Tibial artery (tissue), 4 donors: ENCODE measurements around the gene COBLL1.

Experiments
- DNase-seq, 2 donors: peaks; one replicate each; pipeline ENCODE4 v3.0.0-alpha.2; 2019
- H3K27ac ChIP-seq, 2 donors: fragments of 200-600 bp; sonication (generic) in 1 of 2; 1 replicate in 1 of 2; 2 replicates in 1 of 2; pipeline ENCODE4 v1.5.1; 2018 to 2019; ENCODE audit warnings: mild to moderate bottlenecking in 1 of 2
- H3K27me3 ChIP-seq, 2 donors: fragments of 200-600 bp; sonication (generic) in 1 of 2; one replicate each; pipeline versions ENCODE4 v1.5.1 to v1.6.0; 2016 to 2019
- H3K36me3 ChIP-seq, 3 donors: fragments of 200-600 bp; sonication (generic) in 2 of 3; one replicate each; pipeline ENCODE4 v1.5.1; 2016 to 2019; ENCODE audit warnings: mild to moderate bottlenecking in 2 of 3
- H3K4me1 ChIP-seq, 4 donors: fragments of 200-600 bp; sonication (generic) in 2 of 4; 1 replicate in 3 of 4; 2 replicates in 1 of 4; pipeline ENCODE4 v1.5.1; 2016 to 2019
- H3K4me3 ChIP-seq, 2 donors: fragments of 200-600 bp; sonication (generic) in 1 of 2; 1 replicate in 1 of 2; 2 replicates in 1 of 2; pipeline ENCODE4 v1.5.1; 2018 to 2019; ENCODE audit warnings: mild to moderate bottlenecking in 2 of 2
- H3K9me3 ChIP-seq, 3 donors: fragments of 200-600 bp; sonication (generic) in 1 of 3; one replicate each; pipeline ENCODE4 v1.5.1; 2016 to 2019
- CTCF ChIP-seq, 2 experiments: fragments of 200-600 bp in 1 of 2; fragments of 450-650 bp in 1 of 2; IDR thresholded peaks; one replicate each; pipeline ENCODE4 v1.5.1; 2017 to 2019; ENCODE audit warnings: antibody characterized with exemption in 2 of 2, mild to moderate bottlenecking in 1 of 2, moderate library complexity in 1 of 2
- intact Hi-C: fragments of 100-400 bp; cut with DNase I; formaldehyde crosslinking; loops from one replicate; pipeline ENCODE4 v1.15.0; 2023; ENCODE audit warnings: low total_unique reads

The COBLL1 gene

DNA sequence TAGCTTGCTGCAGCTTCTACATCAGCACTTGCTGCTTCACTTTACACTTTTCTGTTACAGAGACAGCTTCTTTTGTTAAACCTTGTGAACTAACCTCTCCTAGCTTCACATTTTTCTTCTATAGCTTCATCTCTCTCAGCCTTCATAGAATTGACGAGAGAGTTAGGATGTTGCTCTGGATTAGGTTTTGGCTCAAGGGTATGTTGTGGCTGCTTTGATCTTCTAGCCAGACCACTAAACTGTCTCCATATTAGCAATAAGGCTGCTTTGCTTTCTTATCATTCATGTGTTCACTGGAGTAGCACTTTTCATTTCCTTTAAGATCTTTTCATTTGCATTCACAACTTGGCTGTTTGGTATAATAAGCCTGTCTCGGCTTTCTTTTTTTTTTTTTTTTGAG lies 174.1 kb downstream of the COBLL1 start:
- H3K27ac ChIP-seq: no peak overlapping the region
- H3K9me3 ChIP-seq: no peaks in the 10 kb centered on the region
- H3K4me3 ChIP-seq: no peak overlapping the region
- H3K4me1 ChIP-seq: peaks cover 0 to 14% (median 2%) of the 10 kb centered on the region in 4 donors
- H3K36me3 ChIP-seq: no peaks in the 10 kb centered on the region
- intact Hi-C loops: no loop called here
- TF ChIP-seq CTCF (IDR thresholded peaks at IDR 0.05): no peak
- no peaks in the 10 kb centered on the region for H3K27me3 ChIP-seq
- no peak for DNase-seq

DNA sequence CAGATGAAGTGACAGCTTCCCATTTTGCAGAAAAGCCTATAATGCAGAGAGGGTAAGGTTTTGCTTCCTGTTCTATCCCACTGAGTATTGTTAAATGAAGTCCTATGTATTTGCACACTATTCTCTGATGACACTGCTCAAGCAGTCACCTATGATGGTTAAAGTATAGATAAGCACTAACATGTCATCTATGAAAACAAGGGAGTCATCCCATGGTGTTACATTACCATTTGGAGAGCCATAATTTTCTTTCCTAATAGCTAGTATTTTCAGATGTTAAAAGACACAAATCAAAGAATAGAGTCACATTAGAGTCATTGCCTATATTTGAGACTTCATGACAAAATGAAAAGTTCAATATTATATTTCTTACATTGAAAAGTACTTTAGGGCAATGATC lies 177.6 kb downstream of the COBLL1 start:
- DNase-seq: no peak
- Histone ChIP-seq H3K36me3 (peaks cover 0 to 3% (median 0%) of the 10 kb centered on the region in 3 donors), H3K4me3 (no peak overlapping the region), H3K27me3 (no peaks in the 10 kb centered on the region), H3K4me1 (peaks cover 0 to 5% (median 0%) of the 10 kb centered on the region in 4 donors), H3K9me3 (no peaks in the 10 kb centered on the region), H3K27ac (no peak overlapping the region)
- no peak for TF ChIP-seq CTCF (IDR thresholded peaks at IDR 0.05)
- intact Hi-C loops: no loop called here

- Histone ChIP-seq H3K27me3 (no peaks in the 10 kb centered on the region), H3K9me3 (no peaks in the 10 kb centered on the region), H3K36me3 (peaks cover 3 to 8% (median 6%) of the 10 kb centered on the region in 3 donors), H3K27ac (no peak overlapping the region), H3K4me3 (no peak overlapping the region), H3K4me1 (peaks cover 0 to 5% (median 0%) of the 10 kb centered on the region in 4 donors)
- intact Hi-C loops: no loop called here
- no peak for TF ChIP-seq CTCF (IDR thresholded peaks at IDR 0.05)
- DNase-seq: no peak
These were observed 178.6 kb downstream of the COBLL1 start for GRCh38 chr2:164662868-164663631.

GRCh38 chr2:164662066-164662465 lies 179.6 kb downstream of the COBLL1 start:
- Histone ChIP-seq H3K9me3 (no peaks in the 10 kb centered on the region), H3K27me3 (no peaks in the 10 kb centered on the region), H3K36me3 (peaks cover 3 to 14% (median 9%) of the 10 kb centered on the region in 3 donors), H3K4me3 (no peak overlapping the region), H3K27ac (no peak overlapping the region), H3K4me1 (peaks cover 0 to 5% (median 0%) of the 10 kb centered on the region in 4 donors)
- no peak for TF ChIP-seq CTCF (IDR thresholded peaks at IDR 0.05)
- no peak for DNase-seq
- intact Hi-C loops: no loop called here

DNA sequence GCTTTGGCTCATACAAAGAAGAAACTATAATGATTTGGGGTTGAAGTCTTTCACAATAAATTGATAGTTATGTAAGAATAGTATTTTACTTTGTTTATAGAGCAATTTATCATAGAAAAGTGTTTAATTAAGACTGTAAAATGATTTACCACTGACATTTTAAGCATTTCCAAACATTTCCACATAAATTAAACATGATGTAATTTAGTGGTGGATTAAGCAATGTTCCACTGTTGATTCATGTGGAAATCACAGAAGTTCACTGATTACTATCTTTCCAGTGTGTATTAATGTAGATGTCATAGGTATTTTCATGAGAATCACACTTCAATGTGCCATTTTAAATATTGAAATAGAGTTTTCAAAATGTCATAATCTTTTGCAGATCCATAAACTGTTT lies 180.3 kb downstream of the COBLL1 start:
- no peak overlapping the region for H3K27ac ChIP-seq
- peaks cover 3 to 14% (median 9%) of the 10 kb centered on the region in 3 donors for H3K36me3 ChIP-seq
- DNase-seq: no peak
- H3K9me3 ChIP-seq: no peaks in the 10 kb centered on the region
- no peak overlapping the region for H3K4me3 ChIP-seq
- H3K27me3 ChIP-seq: no peaks in the 10 kb centered on the region
- peaks cover 0 to 5% (median 0%) of the 10 kb centered on the region in 4 donors for H3K4me1 ChIP-seq
- intact Hi-C loops: no loop called here
- no peak for TF ChIP-seq CTCF (IDR thresholded peaks at IDR 0.05)
